GM19463 (cell line): ENCODE results near the gene NOS1.
"Not testable (repeated sequence)": the region's sequence is repeated elsewhere in the genome, so short reads cannot be mapped to it uniquely, and the experiment has no call there.

Source experiments
- ATAC-seq: cut with Tn5 transposase; IDR thresholded peaks from one replicate; pipeline ENCODE4 v1.9.1; 2021; ENCODE audit warnings: mild to moderate bottlenecking, moderate library complexity; ENCODE audit not compliant: unreplicated experiment

Gene NOS1

DNA sequence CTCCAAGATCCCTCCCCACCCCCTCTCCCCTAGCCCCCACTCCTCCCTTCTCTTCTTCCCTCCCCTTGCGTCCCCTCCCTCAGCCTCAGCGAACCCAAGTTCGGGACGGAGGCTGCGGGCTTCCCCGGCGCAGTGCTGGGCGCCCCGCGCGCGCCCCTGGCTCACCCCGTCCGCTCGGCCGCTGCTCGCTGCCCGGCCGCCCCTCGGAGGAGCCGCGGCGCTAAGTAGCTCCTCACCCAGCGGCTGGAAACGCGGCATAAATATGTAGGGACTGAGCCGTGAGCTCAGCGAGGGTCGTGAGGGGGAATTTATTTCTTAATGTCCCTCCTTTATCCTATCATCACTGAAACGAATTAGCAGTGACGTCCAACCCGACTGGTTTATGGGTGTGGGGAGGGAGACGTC lies at the start of gene NOS1:
TSS of gene NOS1 (minus strand) at position 280 of the 405 bp plus-strand sequence. CDS start 30,557 bp downstream, outside the sequence.
- no peak for ATAC-seq

DNA sequence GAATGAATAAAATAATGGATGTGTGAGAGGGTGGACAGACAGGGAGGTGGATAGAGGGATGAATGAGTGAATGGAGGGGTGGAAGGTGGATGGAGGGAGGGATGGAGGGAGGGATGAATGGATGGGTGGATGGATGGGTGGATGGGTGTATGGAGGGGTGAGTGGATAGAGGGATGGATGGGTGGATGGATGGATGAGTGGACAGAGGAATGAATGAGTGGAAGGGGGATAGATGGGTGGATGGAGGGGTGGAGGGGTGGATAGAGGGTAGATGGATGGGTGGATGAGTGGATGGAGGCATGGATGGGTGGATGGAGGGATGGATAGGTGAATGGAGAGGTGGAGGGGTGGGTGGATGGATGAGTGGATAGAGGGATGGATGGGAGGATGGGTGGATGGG lies 47.9 kb upstream of the NOS1 start:
- ATAC-seq: no peak

- ATAC-seq: no peak
These were observed 46.9 kb upstream of the NOS1 start for GRCh38 chr12:117408161-117408791.

DNA sequence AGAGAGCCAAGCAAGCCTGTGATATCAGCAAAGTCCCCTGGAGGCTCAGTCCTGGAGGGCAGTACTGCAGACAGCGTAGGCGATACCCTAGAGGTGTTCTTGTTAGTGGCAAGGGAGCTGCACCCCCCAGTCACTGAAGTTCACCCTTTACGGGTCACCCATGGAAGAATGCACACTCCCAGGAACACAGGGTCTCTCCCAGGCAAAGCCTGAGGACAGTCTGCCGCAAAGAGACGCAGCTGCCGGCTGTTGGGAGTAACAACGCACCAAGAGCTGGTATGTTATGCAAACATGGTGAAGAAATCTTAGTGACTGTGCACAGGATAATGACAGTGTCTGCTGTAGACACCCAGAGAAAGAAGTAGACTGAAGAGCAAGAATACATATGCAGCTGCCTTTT lies 43.5 kb upstream of the NOS1 start:
- no peak for ATAC-seq

- ATAC-seq: no peak
These were observed 42.9 kb upstream of the NOS1 start for GRCh38 chr12:117404203-117404853.

- ATAC-seq: no peak
These were observed 42.2 kb upstream of the NOS1 start for GRCh38 chr12:117403586-117404139.

DNA sequence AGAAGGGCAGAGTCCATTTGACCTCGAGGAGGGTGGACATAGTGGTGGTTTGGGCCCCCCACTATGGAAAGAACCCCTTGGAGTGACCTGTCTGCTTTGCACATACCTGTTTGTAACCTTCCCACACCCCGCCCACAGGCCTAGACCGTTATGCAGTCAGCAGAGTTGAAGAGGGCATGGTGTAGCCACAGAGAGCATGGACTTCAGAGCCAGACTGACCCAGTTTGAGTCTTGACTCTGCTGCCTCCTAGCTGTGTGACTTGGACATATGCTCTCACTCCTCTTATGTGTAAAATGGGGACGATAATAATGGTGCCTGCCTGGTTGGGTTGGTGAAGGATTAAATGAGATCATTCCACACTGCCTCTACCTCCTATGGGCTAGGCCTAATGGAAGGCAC lies 40.9 kb upstream of the NOS1 start:
- ATAC-seq: no peak

- no peak for ATAC-seq
These were observed 39.5 kb upstream of the NOS1 start for GRCh38 chr12:117400912-117401311.

GRCh38 chr12:117398482-117398881 lies 37.1 kb upstream of the NOS1 start:
- ATAC-seq: not testable (repeated sequence)

DNA sequence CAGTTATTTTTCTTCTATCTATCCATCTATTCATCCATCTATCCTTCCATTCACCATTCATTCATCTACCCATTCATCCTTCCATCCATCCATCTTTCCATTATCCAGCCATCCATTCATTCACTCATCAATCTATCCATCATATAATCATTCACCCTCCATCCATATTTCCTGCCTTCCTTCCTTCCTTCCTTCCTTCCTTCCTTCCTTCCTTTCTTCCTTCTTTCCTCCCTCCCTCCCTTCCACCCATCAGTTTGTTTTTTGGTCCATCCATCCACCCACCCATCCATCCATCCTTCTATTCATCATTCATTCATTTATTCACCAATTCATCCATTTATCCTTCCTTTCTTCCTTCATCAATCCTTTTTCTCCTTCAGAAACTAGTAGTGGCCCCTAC lies 34.3 kb upstream of the NOS1 start:
- ATAC-seq: no peak

DNA sequence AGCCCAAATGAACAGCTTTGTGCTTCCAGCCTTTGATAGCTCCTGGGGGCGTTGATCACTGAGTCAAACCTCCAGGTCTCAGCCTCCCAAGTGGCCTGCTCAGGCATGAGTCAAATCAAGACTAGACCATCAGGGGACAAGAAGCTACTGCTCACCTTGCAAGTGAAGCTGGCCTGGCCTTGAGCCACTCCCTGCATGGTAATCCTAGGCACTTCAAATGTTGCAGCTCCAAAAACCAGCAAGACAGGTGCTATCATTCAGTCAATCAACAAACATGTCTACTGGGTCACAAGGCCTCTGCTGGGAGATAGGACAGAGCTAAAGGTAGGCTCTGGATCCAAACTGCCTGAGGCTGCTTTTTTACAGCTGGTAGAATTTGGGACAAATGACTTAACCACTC lies 33.1 kb upstream of the NOS1 start:
- no peak for ATAC-seq

- no peak for ATAC-seq
These were observed 32.2 kb upstream of the NOS1 start for GRCh38 chr12:117393656-117394055.

GRCh38 chr12:117390866-117391265 lies 29.4 kb upstream of the NOS1 start:
- ATAC-seq: no peak

DNA sequence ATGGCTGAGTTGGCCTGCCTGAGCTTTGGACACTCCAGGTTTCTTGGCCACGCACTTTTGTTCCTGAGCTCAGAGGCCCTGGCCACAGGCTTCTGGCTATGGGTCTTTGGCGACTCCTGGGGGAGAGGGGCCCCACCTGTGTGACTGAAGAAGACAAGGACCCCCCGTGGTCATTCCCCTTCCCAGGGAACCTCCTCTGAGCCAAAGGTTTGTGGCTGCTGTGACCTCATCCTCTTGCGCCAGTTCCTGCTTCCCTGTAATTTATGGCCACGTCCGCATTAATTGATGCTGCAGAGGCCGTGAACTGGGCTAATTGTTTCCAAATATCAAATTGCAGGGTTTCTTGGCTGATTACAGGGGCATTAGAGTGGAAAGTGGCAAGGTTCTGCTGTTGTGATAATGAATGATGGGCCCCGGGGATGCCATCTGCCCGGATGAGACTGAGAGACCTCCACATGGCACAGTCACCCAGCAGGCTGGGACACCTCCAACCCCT lies 27.6 kb upstream of the NOS1 start:
- no peak for ATAC-seq

- no peak for ATAC-seq
These were observed 26.4 kb upstream of the NOS1 start for GRCh38 chr12:117387832-117388231.

DNA sequence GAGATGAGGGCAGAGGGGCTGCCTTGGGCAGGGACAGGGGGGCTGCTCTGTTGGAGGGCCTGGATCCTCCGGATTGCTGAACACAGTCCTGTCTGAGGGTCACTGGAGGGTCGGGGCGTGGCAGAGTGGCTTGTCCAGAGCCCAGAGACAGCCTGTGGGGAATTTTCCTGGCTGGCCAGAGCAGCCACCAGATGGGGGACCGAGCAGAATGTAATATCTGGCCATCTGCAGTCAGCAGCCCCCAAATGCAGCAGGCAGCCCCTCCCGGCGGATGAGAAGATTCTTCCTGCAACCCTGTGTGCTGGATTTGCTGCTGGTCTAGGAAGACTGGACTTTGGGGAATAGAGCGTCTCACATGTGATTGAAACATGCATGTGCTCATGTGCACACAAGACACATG lies 23.3 kb upstream of the NOS1 start:
- ATAC-seq: no peak

GRCh38 chr12:117380083-117380482 lies 18.7 kb upstream of the NOS1 start:
- ATAC-seq: no peak

DNA sequence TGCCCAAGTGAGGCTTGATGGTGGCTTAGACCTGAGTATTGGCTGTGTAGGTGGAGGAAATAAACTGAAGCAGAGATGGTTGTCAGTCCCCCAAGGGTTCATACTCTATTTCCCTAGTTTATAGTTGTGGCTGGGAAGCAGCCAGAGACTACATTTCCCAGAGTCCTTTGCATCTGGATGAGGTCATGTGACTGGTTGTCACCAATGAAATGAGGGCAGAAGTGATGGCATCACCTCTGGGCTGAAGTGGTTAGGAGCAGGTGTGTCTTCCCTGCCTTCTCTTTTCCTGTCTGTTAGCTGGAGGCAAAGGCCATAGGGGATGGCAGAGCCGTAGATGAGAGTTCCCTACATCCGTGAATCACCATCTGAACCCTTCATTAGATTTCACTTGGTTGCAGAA lies 16.3 kb upstream of the NOS1 start:
- no peak for ATAC-seq

- no peak for ATAC-seq
These were observed 9.2 kb upstream of the NOS1 start for GRCh38 chr12:117370588-117370987.

DNA sequence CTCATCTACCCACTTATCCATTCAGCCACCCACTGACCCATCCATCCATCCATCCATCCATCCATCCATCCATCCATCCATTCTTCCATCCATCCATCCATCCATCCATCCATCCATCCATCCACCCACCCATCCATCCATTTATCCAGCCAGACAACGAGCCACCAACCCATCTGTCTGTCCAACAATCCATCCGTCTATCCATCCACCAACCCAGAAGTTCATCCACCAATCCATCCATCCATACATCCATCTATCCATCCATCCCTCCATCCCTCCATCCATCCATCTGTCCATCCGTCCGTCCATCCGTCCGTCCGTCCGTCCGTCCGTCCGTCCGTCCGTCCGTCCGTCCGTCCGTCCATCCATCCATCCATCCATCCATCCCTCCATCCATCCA lies 8.6 kb upstream of the NOS1 start:
- ATAC-seq: not testable (repeated sequence)

DNA sequence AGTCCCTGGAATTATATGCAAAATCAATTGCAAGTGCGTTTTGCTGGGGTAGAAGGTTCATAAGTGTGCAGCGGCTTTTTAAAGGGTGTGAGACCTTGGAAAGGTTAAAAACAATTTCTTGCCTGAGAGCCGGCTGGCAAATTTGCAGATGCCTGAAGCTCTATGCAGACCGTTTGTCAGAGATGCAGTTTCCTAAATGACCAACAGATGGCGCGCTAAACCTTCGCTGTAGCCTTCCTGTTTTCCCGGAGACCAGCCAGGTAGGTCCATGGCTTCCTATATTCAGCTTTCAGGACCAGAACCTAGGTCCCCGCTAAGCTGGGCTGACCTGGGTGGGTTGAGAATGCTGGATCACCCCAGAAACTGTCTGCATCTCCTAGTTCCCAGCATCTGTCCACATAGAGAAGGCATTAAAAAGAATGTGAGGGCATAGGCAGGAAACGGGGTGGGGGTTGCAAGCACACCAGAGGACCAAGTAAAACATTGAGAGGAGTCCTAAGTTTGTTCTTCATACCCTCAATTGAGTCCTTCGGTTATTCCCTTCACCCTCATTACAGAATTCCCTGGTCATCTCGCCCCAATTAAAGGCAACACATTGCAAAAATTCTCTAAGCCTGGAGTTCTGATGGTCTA lies 5.7 kb upstream of the NOS1 start:
- ATAC-seq: no peak

DNA sequence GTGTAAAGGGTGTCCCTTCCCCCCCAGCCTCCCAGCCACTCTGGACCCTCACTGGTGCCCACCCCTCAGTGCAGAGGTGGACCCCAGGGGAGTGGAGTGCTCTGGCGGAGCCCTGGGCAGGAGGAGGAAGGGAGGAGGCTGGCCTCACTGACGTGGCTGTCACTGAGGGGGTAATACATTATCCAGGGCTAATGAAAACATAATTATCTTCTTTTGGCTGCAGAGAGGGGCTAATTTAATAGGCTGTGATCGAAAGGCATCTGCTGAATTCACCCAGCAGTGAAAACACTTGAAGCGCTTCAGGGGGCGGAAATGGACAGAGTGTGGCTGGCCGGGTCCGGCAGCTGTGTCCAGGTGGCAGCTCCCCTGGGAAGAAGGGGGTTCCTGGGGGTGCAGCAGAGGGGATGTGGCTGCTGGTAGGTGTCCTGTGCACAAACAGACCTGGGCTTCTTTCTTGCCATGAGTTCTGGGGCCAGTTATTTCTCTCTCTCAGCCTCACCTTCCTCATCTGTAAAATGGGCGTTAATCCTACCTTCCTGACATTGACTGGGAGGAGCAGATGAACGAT lies 3.7 kb upstream of the NOS1 start:
- no peak for ATAC-seq
